ENCODE measurements around the gene HBG1. TPM values are rescaled to one million over a fixed set of nuclear protein-coding genes. Genes with fewer than 3 reads are reported as not detected.

HBG1 gene
- total RNA-seq, 2 experiments from 2014 or later, result not detected

DNA sequence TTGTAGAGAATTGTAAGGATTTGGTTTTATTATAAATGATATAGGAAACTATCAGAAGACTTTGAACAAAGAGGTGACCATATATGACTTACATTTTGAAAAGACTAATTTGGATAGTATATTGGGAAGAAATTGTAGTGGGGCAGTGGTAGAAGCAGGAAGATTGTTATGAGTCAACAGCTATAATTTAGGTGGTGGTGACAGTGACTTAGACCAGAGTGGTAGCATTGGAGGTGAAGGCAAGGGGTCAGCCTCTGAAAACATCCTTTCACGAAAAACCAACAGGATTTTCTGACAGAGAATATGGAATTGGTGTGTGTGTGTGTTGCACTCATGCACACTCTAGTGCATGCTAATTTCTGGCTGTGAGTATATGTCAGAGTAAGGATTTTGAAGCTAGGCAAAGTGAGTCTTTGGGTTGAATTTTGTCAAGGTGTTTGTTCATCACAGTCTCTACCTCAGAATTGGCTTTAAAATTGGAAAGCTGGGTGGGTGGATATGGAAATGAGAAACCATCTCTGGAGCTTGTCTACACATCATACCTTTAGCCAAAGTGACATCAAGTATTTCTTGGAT is 28.2 kb upstream of the HBG1 start:
- CTCF ChIA-PET (ENCODE audit: unreplicated experiment), result no interaction called here
- no TSS peak for BruUV-seq (replicated peaks)

DNA sequence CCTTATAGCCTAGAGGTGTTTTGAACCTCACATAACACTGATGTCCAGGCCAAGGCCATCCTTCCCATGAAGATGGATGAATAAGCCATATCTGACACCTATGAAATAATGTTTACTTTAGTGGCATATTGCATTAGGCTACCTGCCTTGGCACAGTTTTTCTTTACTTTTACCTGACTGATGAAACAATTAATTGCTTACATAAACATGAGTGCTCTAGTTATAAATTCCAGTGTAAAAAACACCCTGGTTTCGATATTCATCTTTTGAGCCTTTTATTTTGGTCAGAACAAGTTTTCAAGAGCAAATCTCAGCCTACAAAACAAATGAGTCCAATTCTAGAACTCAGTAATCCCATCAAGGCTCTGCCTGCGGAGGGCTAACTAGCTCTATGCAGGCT is 27.0 kb upstream of the HBG1 start:
- DNase-seq (ENCODE audit: low spot score), result no peak
- CTCF ChIA-PET (ENCODE audit: unreplicated experiment), result interaction anchor here (0.6 kb wide), 1 partner anchor 68 kb away, joined by 4 read pairs; no protein-coding TSS in a partner anchor
- Histone ChIP-seq H3K4me1 (ENCODE audit: insufficient read depth, low read length, poor library complexity, severe bottlenecking) (no peaks in the 10 kb centered on the region), H3K79me2 (ENCODE audit: insufficient read depth, low read depth, low read length) (no peaks in the 10 kb centered on the region), H3K36me3 (ENCODE audit: insufficient read depth, low read length) (no peaks in the 10 kb centered on the region), H3K27ac (ENCODE audit: low read depth, low read length, poor library complexity, severe bottlenecking) (no peak overlapping the region), H2AFZ (ENCODE audit: low read length) (no peak overlapping the region), H3K4me3 (ENCODE audit: low read depth, low read length, poor library complexity, severe bottlenecking) (no peak overlapping the region), H3K4me2 (ENCODE audit: low read length) (no peak overlapping the region), H4K20me1 (ENCODE audit: insufficient read depth, low read length) (no peaks in the 10 kb centered on the region), H3K9me2 (ENCODE audit: insufficient read depth, low read length) (no peaks in the 10 kb centered on the region), H3K9me3 (ENCODE audit: low read length) (no peaks in the 10 kb centered on the region)
- intact Hi-C loops (cut with micrococcal nuclease; ENCODE audit: unreplicated experiment), result no loop called here
- POLR2A ChIA-PET, result interaction anchor here (0.6 to 0.9 kb wide), 3 partner anchors 20 to 409 kb away, joined by 3 read pairs; no protein-coding TSS in a partner anchor
- BruUV-seq (replicated peaks), result no TSS peak
- TF ChIP-seq, protein P1, sequence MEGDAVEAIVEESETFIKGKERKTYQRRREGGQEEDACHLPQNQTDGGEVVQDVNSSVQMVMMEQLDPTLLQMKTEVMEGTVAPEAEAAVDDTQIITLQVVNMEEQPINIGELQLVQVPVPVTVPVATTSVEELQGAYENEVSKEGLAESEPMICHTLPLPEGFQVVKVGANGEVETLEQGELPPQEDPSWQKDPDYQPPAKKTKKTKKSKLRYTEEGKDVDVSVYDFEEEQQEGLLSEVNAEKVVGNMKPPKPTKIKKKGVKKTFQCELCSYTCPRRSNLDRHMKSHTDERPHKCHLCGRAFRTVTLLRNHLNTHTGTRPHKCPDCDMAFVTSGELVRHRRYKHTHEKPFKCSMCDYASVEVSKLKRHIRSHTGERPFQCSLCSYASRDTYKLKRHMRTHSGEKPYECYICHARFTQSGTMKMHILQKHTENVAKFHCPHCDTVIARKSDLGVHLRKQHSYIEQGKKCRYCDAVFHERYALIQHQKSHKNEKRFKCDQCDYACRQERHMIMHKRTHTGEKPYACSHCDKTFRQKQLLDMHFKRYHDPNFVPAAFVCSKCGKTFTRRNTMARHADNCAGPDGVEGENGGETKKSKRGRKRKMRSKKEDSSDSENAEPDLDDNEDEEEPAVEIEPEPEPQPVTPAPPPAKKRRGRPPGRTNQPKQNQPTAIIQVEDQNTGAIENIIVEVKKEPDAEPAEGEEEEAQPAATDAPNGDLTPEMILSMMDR (conservative IDR thresholded peaks at IDR 0.05; ENCODE audit: low read length), result no peak
- TF ChIP-seq EZH2phosphoT487 (IDR thresholded peaks at IDR 0.05; ENCODE audit: borderline replicate concordance, low read depth, low read length), result no peak

More for the DNA sequence above, 28.2 kb upstream of the HBG1 start:
- no peak for DNase-seq (ENCODE audit: low spot score)
- POLR2A ChIA-PET, result no interaction called here
- intact Hi-C loops (cut with micrococcal nuclease; ENCODE audit: unreplicated experiment), result no loop called here
- H3K79me2 ChIP-seq (ENCODE audit: insufficient read depth, low read depth, low read length), result no peaks in the 10 kb centered on the region
- H3K27ac ChIP-seq (ENCODE audit: low read depth, low read length, poor library complexity, severe bottlenecking), result no peak overlapping the region
- H2AFZ ChIP-seq (ENCODE audit: low read length), result no peak overlapping the region
- no peak overlapping the region for H3K4me3 ChIP-seq (ENCODE audit: low read depth, low read length, poor library complexity, severe bottlenecking)
- no peak overlapping the region for H3K4me2 ChIP-seq (ENCODE audit: low read length)
- H4K20me1 ChIP-seq (ENCODE audit: insufficient read depth, low read length), result no peaks in the 10 kb centered on the region
- no peaks in the 10 kb centered on the region for H3K4me1 ChIP-seq (ENCODE audit: insufficient read depth, low read length, poor library complexity, severe bottlenecking)
- H3K9me2 ChIP-seq (ENCODE audit: insufficient read depth, low read length), result no peaks in the 10 kb centered on the region
- no peaks in the 10 kb centered on the region for H3K9me3 ChIP-seq (ENCODE audit: low read length)
- TF ChIP-seq, protein P1 (conservative IDR thresholded peaks at IDR 0.05; ENCODE audit: low read length), result no peak
- TF ChIP-seq EZH2phosphoT487 (IDR thresholded peaks at IDR 0.05; ENCODE audit: borderline replicate concordance, low read depth, low read length), result no peak
- no peaks in the 10 kb centered on the region for H3K36me3 ChIP-seq (ENCODE audit: insufficient read depth, low read length)

DNA sequence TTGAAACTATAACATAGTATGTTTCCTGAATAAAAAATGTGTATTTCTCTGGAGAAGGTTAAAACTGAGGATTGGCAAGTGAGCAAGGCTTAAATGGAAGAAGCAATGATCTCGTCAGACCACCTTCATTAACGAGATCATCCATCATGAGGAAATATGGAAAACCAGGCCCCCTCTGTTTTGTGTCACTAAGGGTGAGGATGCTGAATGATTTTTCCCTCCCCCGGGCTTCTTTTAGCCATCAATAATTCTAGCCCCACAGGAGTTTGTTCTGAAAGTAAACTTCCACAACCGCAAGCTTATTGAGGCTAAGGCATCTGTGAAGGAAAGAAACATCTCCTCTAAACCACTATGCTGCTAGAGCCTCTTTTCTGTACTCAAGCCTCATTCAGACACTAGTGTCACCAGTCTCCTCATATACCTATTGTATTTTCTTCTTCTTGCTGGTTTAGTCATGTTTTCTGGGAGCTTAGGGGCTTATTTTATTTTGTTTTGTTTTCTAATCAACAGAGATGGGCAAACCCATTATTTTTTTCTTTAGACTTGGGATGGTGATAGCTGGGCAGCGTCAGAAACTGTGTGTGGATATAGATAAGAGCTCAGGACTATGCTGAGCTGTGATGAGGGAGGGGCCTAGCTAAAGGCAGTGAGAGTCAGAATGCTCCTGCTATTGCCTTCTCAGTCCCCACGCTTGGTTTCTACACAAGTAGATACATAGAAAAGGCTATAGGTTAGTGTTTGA is 25.9 kb upstream of the HBG1 start:
- BruUV-seq (replicated peaks), result no TSS peak
- ChIA-PET CTCF (ENCODE audit: unreplicated experiment) (no interaction called here), POLR2A (no interaction called here)
- Histone ChIP-seq H3K9me3 (ENCODE audit: low read length) (no peaks in the 10 kb centered on the region), H4K20me1 (ENCODE audit: insufficient read depth, low read length) (no peaks in the 10 kb centered on the region), H3K79me2 (ENCODE audit: insufficient read depth, low read depth, low read length) (no peaks in the 10 kb centered on the region), H3K36me3 (ENCODE audit: insufficient read depth, low read length) (no peaks in the 10 kb centered on the region), H3K27ac (ENCODE audit: low read depth, low read length, poor library complexity, severe bottlenecking) (no peak overlapping the region), H3K9me2 (ENCODE audit: insufficient read depth, low read length) (no peaks in the 10 kb centered on the region), H3K4me2 (ENCODE audit: low read length) (no peak overlapping the region), H3K4me1 (ENCODE audit: insufficient read depth, low read length, poor library complexity, severe bottlenecking) (no peaks in the 10 kb centered on the region), H2AFZ (ENCODE audit: low read length) (no peak overlapping the region), H3K4me3 (ENCODE audit: low read depth, low read length, poor library complexity, severe bottlenecking) (no peak overlapping the region)
- intact Hi-C loops (cut with micrococcal nuclease; ENCODE audit: unreplicated experiment), result no loop called here
- DNase-seq (ENCODE audit: low spot score), result no peak
- TF ChIP-seq, protein P1 (conservative IDR thresholded peaks at IDR 0.05; ENCODE audit: low read length), result no peak
- TF ChIP-seq EZH2phosphoT487 (IDR thresholded peaks at IDR 0.05; ENCODE audit: borderline replicate concordance, low read depth, low read length), result no peak

Measured in OCI-LY7 (cell line).